CD4-positive, alpha-beta memory T cell (primary cell): Measurements from ENCODE around the gene MAPKAPK3. TPM values are rescaled to one million over a fixed set of nuclear protein-coding genes. Genes with fewer than 3 reads are reported as not detected.
"Not testable (repeated sequence)": the region's sequence is repeated elsewhere in the genome, so short reads cannot be mapped to it uniquely, and the experiment has no call there.

Experiments
- CTCF ChIA-PET: fragments of 350-600 bp; sonication (Branson Sonifier 250); formaldehyde crosslinking; loops from one replicate; lab custom pipeline; 2021; ENCODE audit warnings: inconsistent platforms; ENCODE audit not compliant: partially characterized antibody; lab: Charles Lee
- POLR2A ChIA-PET: fragments of 350-600 bp; sonication (Branson Sonifier 250); formaldehyde crosslinking; loops from one replicate; lab custom pipeline; 2021; ENCODE audit not compliant: partially characterized antibody; lab: Charles Lee
- DNase-seq, 5 donors: peaks; one replicate each; pipeline versions ENCODE4 v3.0.0 to v3.0.0-alpha.2; 2020 to 2022; ENCODE audit warnings: mixed read lengths in 1 of 5
- H3K27ac ChIP-seq: one replicate; pipeline ENCODE4 v1.7.0; 2013; ENCODE audit warnings: low read depth, low read length
- H3K27me3 ChIP-seq: 2 replicates; pipeline ENCODE4 v1.7.0; 2013; ENCODE audit warnings: mild to moderate bottlenecking, low read length, moderate library complexity; ENCODE audit not compliant: insufficient read depth
- H3K36me3 ChIP-seq: 2 replicates; pipeline ENCODE4 v1.7.0; 2013; ENCODE audit warnings: mild to moderate bottlenecking, low read length, moderate library complexity; ENCODE audit not compliant: insufficient read depth
- H3K4me1 ChIP-seq: 2 replicates; pipeline ENCODE4 v1.7.0; 2013; ENCODE audit warnings: mild to moderate bottlenecking, low read length, moderate library complexity; ENCODE audit not compliant: insufficient read depth
- H3K4me3 ChIP-seq, 2 donors: one replicate each; pipeline ENCODE4 v1.7.0; 2013; ENCODE audit warnings: low read length in 2 of 2, mild to moderate bottlenecking in 1 of 2
- H3K9me3 ChIP-seq, 2 donors: one replicate each; pipeline ENCODE4 v1.7.0; 2013; ENCODE audit warnings: low read length in 2 of 2, control low read depth in 1 of 2; ENCODE audit not compliant: control insufficient read depth in 1 of 2
- H3K27ac Mint-ChIP-seq, 7 donors: one replicate each; pipeline ENCODE4 v1.8.0; 2020 to 2021; ENCODE audit warnings: mixed read lengths in 7 of 7, mild to moderate bottlenecking in 6 of 7, inconsistent platforms in 3 of 7, moderate library complexity in 3 of 7
- H3K27me3 Mint-ChIP-seq, 2 donors: one replicate each; pipeline ENCODE4 v1.8.0; 2020 to 2021; ENCODE audit warnings: mixed read lengths in 2 of 2
- H3K36me3 Mint-ChIP-seq, 2 donors: one replicate each; pipeline ENCODE4 v1.8.0; 2020 to 2021; ENCODE audit warnings: mixed read lengths in 2 of 2, inconsistent platforms in 1 of 2, mild to moderate bottlenecking in 1 of 2
- H3K4me1 Mint-ChIP-seq, 4 donors: one replicate each; pipeline ENCODE4 v1.8.0; 2020 to 2021; ENCODE audit warnings: mixed read lengths in 4 of 4, mild to moderate bottlenecking in 1 of 4
- H3K4me3 Mint-ChIP-seq, 8 donors: one replicate each; pipeline ENCODE4 v1.8.0; 2020 to 2021; ENCODE audit warnings: mixed read lengths in 8 of 8, mild to moderate bottlenecking in 7 of 8, moderate library complexity in 6 of 8, inconsistent platforms in 3 of 8
- H3K9me3 Mint-ChIP-seq, 8 donors: one replicate each; pipeline ENCODE4 v1.8.0; 2020 to 2021; ENCODE audit warnings: mixed read lengths in 8 of 8, mild to moderate bottlenecking in 5 of 8, inconsistent platforms in 3 of 8, moderate library complexity in 1 of 8
- intact Hi-C: fragments of 100-400 bp; cut with micrococcal nuclease; formaldehyde crosslinking; loops from one replicate; pipeline ENCODE4 v1.15.1; 2023
- polyA plus RNA-seq, 2 donors: library from polyadenylated mRNA; unstranded; fragments of 300-500 nt; fragmentation: Illumina TruSeq; gene quantifications; one replicate each; pipeline ENCODE4 v1.2.3, GENCODE V29; 2021
- total RNA-seq, 2 experiments: library from RNA; stranded (reverse); gene quantifications; one replicate each; pipeline ENCODE4 v1.2.3, GENCODE V29; 2021

Gene MAPKAPK3
- total and polyA plus RNA-seq, 4 experiments from 2014 or later: 36.4 to 93.2 (median 55.6) TPM

DNA sequence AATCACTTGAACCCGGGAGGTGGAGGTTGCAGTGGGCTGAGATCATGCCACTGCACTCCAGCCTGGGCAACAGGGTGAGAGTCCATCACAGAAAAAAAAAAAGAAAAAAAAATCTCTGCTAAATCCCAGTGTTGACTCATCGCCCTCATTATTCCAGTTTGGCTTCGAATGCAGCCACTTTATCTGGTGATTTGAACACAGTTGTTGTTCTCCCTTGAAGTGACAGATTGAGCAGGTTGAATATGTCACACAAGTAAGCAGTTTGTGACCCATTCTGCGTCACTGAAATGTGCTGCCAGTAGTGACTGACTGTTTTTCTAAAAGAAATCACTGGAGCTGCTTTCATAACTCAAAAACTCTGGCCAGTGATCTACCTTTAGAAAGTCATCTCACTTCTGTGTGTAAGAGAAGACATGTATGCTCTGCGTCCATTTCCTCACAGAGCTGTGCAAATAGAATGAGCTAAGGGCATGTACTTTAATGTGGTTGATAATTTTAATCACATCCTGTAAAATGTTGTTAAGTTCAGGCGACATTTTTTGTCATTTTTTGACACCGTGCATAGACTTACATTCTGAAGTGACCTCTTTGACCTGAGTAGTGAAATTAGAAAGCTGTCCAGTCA, 70.3 kb downstream of the MAPKAPK3 start:
- H3K9me3 ChIP-seq: no peaks in the 10 kb centered on the region
- POLR2A ChIA-PET: no interaction called here
- CTCF ChIA-PET: no interaction called here
- no peaks in the 10 kb centered on the region for H3K27me3 ChIP-seq
- Mint-ChIP-seq H3K9me3 (no peaks in the 10 kb centered on the region), H3K36me3 (no peaks in the 10 kb centered on the region), H3K27ac (no peak overlapping the region), H3K27me3 (peaks cover 5 to 6% of the 10 kb centered on the region in 2 donors), H3K4me3 (no peak overlapping the region), H3K4me1 (peaks cover 0 to 7% (median 4%) of the 10 kb centered on the region in 4 donors)
- intact Hi-C loops: no loop called here
- no peaks in the 10 kb centered on the region for H3K4me1 ChIP-seq
- DNase-seq: no peak
- no peak overlapping the region for H3K27ac ChIP-seq
- no peaks in the 10 kb centered on the region for H3K36me3 ChIP-seq
- no peak overlapping the region for H3K4me3 ChIP-seq

DNA sequence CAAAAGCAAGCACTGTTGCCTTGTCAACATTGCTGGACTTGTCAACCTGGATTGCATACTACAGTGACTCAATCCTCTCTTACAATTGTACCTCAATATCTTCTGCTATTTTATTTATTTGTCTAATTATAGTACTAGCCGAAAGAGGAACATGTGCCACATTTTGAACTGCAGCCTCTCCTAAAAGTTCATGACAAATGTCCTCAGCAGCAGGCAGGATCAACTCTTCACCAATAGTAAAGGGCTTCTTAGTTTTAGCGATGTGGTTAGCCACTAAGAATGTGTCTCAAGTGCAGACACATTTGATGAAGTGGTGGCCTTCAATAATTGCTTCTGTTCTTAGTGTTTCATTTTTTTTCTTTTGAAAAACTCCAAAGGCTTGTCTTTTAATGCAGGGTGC, 71.0 kb downstream of the MAPKAPK3 start:
- H3K27me3 ChIP-seq: no peaks in the 10 kb centered on the region
- intact Hi-C loops: no loop called here
- H3K4me1 ChIP-seq: no peaks in the 10 kb centered on the region
- H3K36me3 ChIP-seq: no peaks in the 10 kb centered on the region
- ChIA-PET POLR2A (no interaction called here), CTCF (no interaction called here)
- no peak overlapping the region for H3K4me3 Mint-ChIP-seq
- H3K4me1 Mint-ChIP-seq: peaks cover 0 to 7% (median 4%) of the 10 kb centered on the region in 4 donors
- DNase-seq: no peak
- peaks cover 5 to 6% of the 10 kb centered on the region in 2 donors for H3K27me3 Mint-ChIP-seq
- no peaks in the 10 kb centered on the region for H3K9me3 ChIP-seq
- H3K27ac ChIP-seq: no peak overlapping the region
- peak overlapping the region in 1 of 7 donors; percentile 4 for H3K27ac Mint-ChIP-seq
- H3K9me3 Mint-ChIP-seq: no peaks in the 10 kb centered on the region
- H3K36me3 Mint-ChIP-seq: no peaks in the 10 kb centered on the region
- H3K4me3 ChIP-seq: no peak overlapping the region

DNA sequence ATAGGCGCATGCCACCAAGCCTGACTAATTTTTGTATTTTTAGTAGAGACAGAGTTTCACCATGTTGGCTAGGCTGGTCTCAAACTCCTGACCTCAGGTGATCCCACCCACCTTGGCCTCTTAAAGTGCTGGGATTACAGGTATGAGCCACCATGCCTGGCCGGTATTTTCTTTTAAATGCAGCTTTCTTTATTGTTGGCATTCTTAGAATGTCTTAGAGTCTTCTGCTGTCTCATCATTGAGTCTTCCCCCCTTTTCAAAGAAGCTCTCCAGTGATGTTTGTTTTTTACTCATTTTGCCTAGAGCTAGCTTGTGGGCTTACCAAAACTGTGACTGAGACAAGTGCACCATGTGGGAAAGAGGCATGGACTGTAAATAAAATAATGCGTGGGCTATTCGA, 71.7 kb downstream of the MAPKAPK3 start:
- DNase-seq, H3K4me3 ChIP-seq, H3K9me3 Mint-ChIP-seq, H3K27me3 Mint-ChIP-seq, H3K4me1 ChIP-seq, H3K27ac Mint-ChIP-seq, H3K9me3 ChIP-seq, POLR2A ChIA-PET, H3K36me3 Mint-ChIP-seq, intact Hi-C loops, H3K4me3 Mint-ChIP-seq, H3K27ac ChIP-seq, H3K36me3 ChIP-seq, CTCF ChIA-PET, H3K27me3 ChIP-seq, H3K4me1 Mint-ChIP-seq: not testable (repeated sequence)

DNA sequence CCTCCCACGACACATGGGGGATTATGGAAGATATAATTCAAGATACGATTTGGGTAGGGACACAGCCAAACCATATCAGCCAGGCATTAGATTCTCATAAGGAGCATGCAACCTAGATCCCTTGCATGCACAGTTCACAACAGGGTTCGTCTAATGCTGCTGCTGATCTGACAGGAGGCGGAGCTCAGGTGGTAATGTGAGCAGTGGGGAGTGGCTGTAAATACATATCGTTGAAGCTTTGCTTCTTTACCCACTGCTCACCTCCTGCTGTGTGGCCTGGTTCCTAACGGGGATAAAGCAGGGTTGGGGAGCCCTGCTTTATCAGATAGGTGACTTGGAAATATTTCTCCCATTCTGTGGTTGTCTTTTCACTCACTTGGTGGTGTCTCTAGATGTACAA, 72.6 kb downstream of the MAPKAPK3 start:
- no peak for DNase-seq
- peaks cover 0 to 5% of the 10 kb centered on the region in 2 donors for H3K27me3 Mint-ChIP-seq
- no peaks in the 10 kb centered on the region for H3K9me3 Mint-ChIP-seq
- no peak overlapping the region for H3K4me3 Mint-ChIP-seq
- H3K36me3 ChIP-seq: no peaks in the 10 kb centered on the region
- no peaks in the 10 kb centered on the region for H3K9me3 ChIP-seq
- H3K27ac Mint-ChIP-seq: peak overlapping the region in 1 of 7 donors; percentile 15
- no peak overlapping the region for H3K27ac ChIP-seq
- intact Hi-C loops: no loop called here
- no peaks in the 10 kb centered on the region for H3K27me3 ChIP-seq
- CTCF ChIA-PET: no interaction called here
- H3K4me1 ChIP-seq: no peaks in the 10 kb centered on the region
- H3K4me1 Mint-ChIP-seq: peaks cover 0 to 7% (median 4%) of the 10 kb centered on the region in 4 donors
- POLR2A ChIA-PET: no interaction called here
- H3K36me3 Mint-ChIP-seq: no peaks in the 10 kb centered on the region
- no peak overlapping the region for H3K4me3 ChIP-seq

DNA sequence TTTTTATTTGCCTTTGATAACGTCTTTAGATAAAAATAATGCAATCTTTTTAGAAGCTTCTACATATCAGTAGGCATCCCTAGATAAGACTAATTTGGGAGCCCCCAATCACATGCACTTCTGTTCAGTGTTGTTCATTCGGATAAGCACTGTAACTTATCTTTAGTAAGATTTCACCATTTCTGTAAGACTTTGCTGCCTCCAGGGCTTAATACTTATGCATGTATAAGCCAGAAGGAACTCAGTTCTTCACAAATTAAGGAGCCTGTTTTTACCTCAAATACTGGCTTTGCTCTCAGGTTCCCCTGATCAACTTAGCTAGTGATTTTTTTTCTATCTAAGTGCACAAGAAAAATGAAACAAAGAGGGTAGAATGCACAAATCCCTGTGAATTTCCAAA, 78.1 kb downstream of the MAPKAPK3 start:
- no peak for DNase-seq
- peaks cover 0 to 1% of the 10 kb centered on the region in 2 donors for H3K27me3 Mint-ChIP-seq
- Histone ChIP-seq H3K9me3 (no peaks in the 10 kb centered on the region), H3K27me3 (no peaks in the 10 kb centered on the region), H3K4me3 (no peak overlapping the region), H3K27ac (no peak overlapping the region), H3K4me1 (no peaks in the 10 kb centered on the region), H3K36me3 (no peaks in the 10 kb centered on the region)
- H3K4me1 Mint-ChIP-seq: no peaks in the 10 kb centered on the region
- H3K4me3 Mint-ChIP-seq: no peak overlapping the region
- H3K9me3 Mint-ChIP-seq: peaks cover 0 to 17% (median 13%) of the 10 kb centered on the region in 8 donors
- POLR2A ChIA-PET: no interaction called here
- CTCF ChIA-PET: no interaction called here
- peaks cover 4 to 13% of the 10 kb centered on the region in 2 donors for H3K36me3 Mint-ChIP-seq
- H3K27ac Mint-ChIP-seq: no peak overlapping the region
- intact Hi-C loops: no loop called here

DNA sequence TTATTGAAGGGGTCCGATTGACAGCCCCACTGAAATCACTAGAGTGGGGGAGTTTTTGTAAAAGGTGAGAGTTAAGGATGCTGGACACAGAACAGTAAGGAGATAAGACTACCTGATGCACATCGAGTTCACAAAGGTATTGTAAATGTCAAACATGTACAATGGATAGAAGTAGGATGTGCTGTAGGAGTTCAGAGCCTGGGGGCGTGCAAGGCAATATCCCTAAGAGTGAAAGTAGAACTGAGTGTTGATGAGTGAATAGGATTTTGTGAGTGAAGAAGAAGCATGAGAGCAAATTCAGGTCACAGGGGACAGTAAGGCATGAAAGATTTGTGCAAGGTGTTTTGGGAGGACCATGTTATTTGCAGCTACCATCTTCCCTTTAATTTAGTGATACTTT, 79.3 kb downstream of the MAPKAPK3 start:
- no peak for DNase-seq
- intact Hi-C loops: no loop called here

DNA sequence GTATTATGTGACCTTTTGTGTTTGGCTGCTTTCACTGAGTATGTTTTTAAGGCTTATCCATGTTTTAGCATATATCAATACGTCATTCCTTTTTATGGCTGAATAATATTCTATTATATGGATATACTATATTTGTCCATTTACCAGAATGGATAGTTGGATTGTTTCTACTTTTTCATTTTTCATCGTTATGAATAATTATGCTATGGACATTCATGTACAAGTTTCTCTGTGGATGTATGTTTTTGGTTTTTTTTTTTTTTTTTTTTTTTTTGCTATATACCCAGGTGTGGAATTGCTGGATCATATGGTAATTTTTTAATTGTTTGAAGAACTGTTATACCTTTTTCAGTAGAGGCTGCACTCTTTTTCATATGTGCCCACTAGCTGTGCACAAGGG, 81.3 kb downstream of the MAPKAPK3 start:
- Mint-ChIP-seq H3K4me1 (peaks cover 0 to 2% (median 0%) of the 10 kb centered on the region in 4 donors), H3K36me3 (peaks cover 4 to 13% of the 10 kb centered on the region in 2 donors), H3K27me3 (peaks cover 0 to 1% of the 10 kb centered on the region in 2 donors), H3K9me3 (peaks cover 0 to 17% (median 13%) of the 10 kb centered on the region in 8 donors), H3K4me3 (no peak overlapping the region), H3K27ac (no peak overlapping the region)
- no peak overlapping the region for H3K4me3 ChIP-seq
- CTCF ChIA-PET: no interaction called here
- H3K36me3 ChIP-seq: no peaks in the 10 kb centered on the region
- no peaks in the 10 kb centered on the region for H3K4me1 ChIP-seq
- no peak for DNase-seq
- H3K9me3 ChIP-seq: no peaks in the 10 kb centered on the region
- H3K27me3 ChIP-seq: no peaks in the 10 kb centered on the region
- intact Hi-C loops: no loop called here
- POLR2A ChIA-PET: no interaction called here
- no peak overlapping the region for H3K27ac ChIP-seq

More for the DNA sequence above, 79.3 kb downstream of the MAPKAPK3 start:
- no peaks in the 10 kb centered on the region for H3K27me3 ChIP-seq
- no peaks in the 10 kb centered on the region for H3K9me3 ChIP-seq
- CTCF ChIA-PET: no interaction called here
- no peaks in the 10 kb centered on the region for H3K4me1 ChIP-seq
- Mint-ChIP-seq H3K36me3 (peaks cover 4 to 13% of the 10 kb centered on the region in 2 donors), H3K27me3 (peaks cover 0 to 1% of the 10 kb centered on the region in 2 donors), H3K9me3 (peaks cover 0 to 17% (median 13%) of the 10 kb centered on the region in 8 donors), H3K4me3 (no peak overlapping the region), H3K4me1 (no peaks in the 10 kb centered on the region), H3K27ac (no peak overlapping the region)
- no peaks in the 10 kb centered on the region for H3K36me3 ChIP-seq
- POLR2A ChIA-PET: no interaction called here
- H3K4me3 ChIP-seq: no peak overlapping the region
- H3K27ac ChIP-seq: no peak overlapping the region
